Type B pancreatic cell (in vitro differentiated cells): ENCODE data around the gene SLC22A3. TPM values are rescaled to one million over a fixed set of nuclear protein-coding genes. Genes with fewer than 3 reads are reported as not detected.

Experiments
- DNase-seq: peaks from one replicate; pipeline ENCODE4 v3.0.0; 2021; ENCODE audit warnings: mixed read lengths; ENCODE audit not compliant: unreplicated experiment; ENCODE audit errors: extremely low spot score
- H3K27ac Mint-ChIP-seq: 2 replicates; pipeline ENCODE4 v1.8.0; 2021; ENCODE audit warnings: mild to moderate bottlenecking, mixed read lengths
- H3K27me3 Mint-ChIP-seq: 2 replicates; pipeline ENCODE4 v1.8.0; 2021; ENCODE audit warnings: mixed read lengths
- H3K36me3 Mint-ChIP-seq: 2 replicates; pipeline ENCODE4 v1.8.0; 2021; ENCODE audit warnings: mixed read lengths
- H3K4me1 Mint-ChIP-seq: one replicate; pipeline ENCODE4 v1.8.0; 2021; ENCODE audit warnings: mixed read lengths; ENCODE audit not compliant: unreplicated experiment
- H3K4me3 Mint-ChIP-seq: 2 replicates; pipeline ENCODE4 v1.8.0; 2021; ENCODE audit warnings: mild to moderate bottlenecking, mixed read lengths
- H3K9me3 Mint-ChIP-seq: 2 replicates; pipeline ENCODE4 v1.8.0; 2021; ENCODE audit warnings: mixed read lengths
- CTCF ChIP-seq: fragments of 200-600 bp; sonication (generic); conservative IDR thresholded peaks from 2 replicates; pipeline ENCODE4 v1.5.0; 2021; ENCODE audit warnings: antibody characterized with exemption, mild to moderate bottlenecking
- total RNA-seq: library from RNA; stranded (reverse); gene quantifications from 2 replicates; pipeline ENCODE4 v1.2.1, GENCODE V29; 2021; ENCODE audit warnings: low replicate concordance

The SLC22A3 gene
- total RNA-seq, 1 donor from 2014 or later: 0.87 TPM

GRCh38 chr6:160374836-160375560, 26.8 kb downstream of the SLC22A3 start:
- Mint-ChIP-seq H3K4me3 (no peak overlapping the region), H3K27me3 (peaks cover 4% of the 10 kb centered on the region), H3K27ac (no peak overlapping the region), H3K4me1 (no peaks in the 10 kb centered on the region), H3K36me3 (no peaks in the 10 kb centered on the region), H3K9me3 (peaks cover 6% of the 10 kb centered on the region)
- no peak for TF ChIP-seq CTCF
- no peak for DNase-seq

- Mint-ChIP-seq H3K27ac (no peak overlapping the region), H3K9me3 (peaks cover 6% of the 10 kb centered on the region), H3K36me3 (no peaks in the 10 kb centered on the region), H3K27me3 (peaks cover 4% of the 10 kb centered on the region), H3K4me3 (no peak overlapping the region), H3K4me1 (no peaks in the 10 kb centered on the region)
- TF ChIP-seq CTCF: no peak
- DNase-seq: no peak
Measured at GRCh38 chr6:160375561-160375949, 27.4 kb downstream of the SLC22A3 start.

GRCh38 chr6:160376445-160376844, 28.3 kb downstream of the SLC22A3 start:
- Mint-ChIP-seq H3K4me1 (no peaks in the 10 kb centered on the region), H3K36me3 (no peaks in the 10 kb centered on the region), H3K9me3 (peaks cover 6% of the 10 kb centered on the region), H3K4me3 (no peak overlapping the region), H3K27ac (no peak overlapping the region), H3K27me3 (peaks cover 4% of the 10 kb centered on the region)
- no peak for DNase-seq
- TF ChIP-seq CTCF: no peak

- Mint-ChIP-seq H3K36me3 (no peaks in the 10 kb centered on the region), H3K4me3 (no peak overlapping the region), H3K9me3 (no peaks in the 10 kb centered on the region), H3K4me1 (no peaks in the 10 kb centered on the region), H3K27ac (no peak overlapping the region), H3K27me3 (peaks cover 4% of the 10 kb centered on the region)
- no peak for DNase-seq
- no peak for TF ChIP-seq CTCF
Measured at GRCh38 chr6:160378218-160378617, 30.0 kb downstream of the SLC22A3 start.

GRCh38 chr6:160378882-160379281, 30.7 kb downstream of the SLC22A3 start:
- H3K27ac Mint-ChIP-seq: no peak overlapping the region
- no peak overlapping the region for H3K4me3 Mint-ChIP-seq
- H3K36me3 Mint-ChIP-seq: no peaks in the 10 kb centered on the region
- DNase-seq: no peak
- peaks cover 4% of the 10 kb centered on the region for H3K27me3 Mint-ChIP-seq
- no peak for TF ChIP-seq CTCF
- no peaks in the 10 kb centered on the region for H3K9me3 Mint-ChIP-seq
- no peaks in the 10 kb centered on the region for H3K4me1 Mint-ChIP-seq

GRCh38 chr6:160379466-160379865, 31.3 kb downstream of the SLC22A3 start:
- Mint-ChIP-seq H3K4me3 (no peak overlapping the region), H3K36me3 (no peaks in the 10 kb centered on the region), H3K9me3 (no peaks in the 10 kb centered on the region), H3K4me1 (no peaks in the 10 kb centered on the region), H3K27ac (no peak overlapping the region), H3K27me3 (peaks cover 4% of the 10 kb centered on the region)
- TF ChIP-seq CTCF: no peak
- DNase-seq: no peak
